GM12875 (cell line): ENCODE measurements around the gene PAK1IP1.
A peak's percentile ranks its signal among the peaks of the same experiment; 100 is the strongest.
"Not testable (repeated sequence)": the region's sequence is repeated elsewhere in the genome, so short reads cannot be mapped to it uniquely, and the experiment has no call there.

Experiments used
- H3K4me3 ChIP-seq: one replicate; pipeline ENCODE4 v1.5.1; 2011; ENCODE audit warnings: low read depth, low read length, control low read depth
- CTCF ChIP-seq: IDR thresholded peaks from 2 replicates; pipeline ENCODE4 v1.5.1; 2011; ENCODE audit warnings: low read depth, mild to moderate bottlenecking, control low read depth, inconsistent platforms, low read length, moderate library complexity, borderline replicate concordance; ENCODE audit not compliant: insufficient read depth

Gene PAK1IP1

GRCh38 chr6:10746915-10747250 is 52.1 kb downstream of the PAK1IP1 start:
- H3K4me3 ChIP-seq: peak overlapping the region; percentile 55
- TF ChIP-seq CTCF: no peak

GRCh38 chr6:10747251-10747972 is 52.6 kb downstream of the PAK1IP1 start, which contains the start of gene TMEM14B:
TMEM14B (plus strand) TSS chr6:10747805; CDS start chr6:10749246, 1,441 bp downstream.
- no peak for TF ChIP-seq CTCF
- H3K4me3 ChIP-seq: peak within 1 kb of the TSS; percentile 55

DNA sequence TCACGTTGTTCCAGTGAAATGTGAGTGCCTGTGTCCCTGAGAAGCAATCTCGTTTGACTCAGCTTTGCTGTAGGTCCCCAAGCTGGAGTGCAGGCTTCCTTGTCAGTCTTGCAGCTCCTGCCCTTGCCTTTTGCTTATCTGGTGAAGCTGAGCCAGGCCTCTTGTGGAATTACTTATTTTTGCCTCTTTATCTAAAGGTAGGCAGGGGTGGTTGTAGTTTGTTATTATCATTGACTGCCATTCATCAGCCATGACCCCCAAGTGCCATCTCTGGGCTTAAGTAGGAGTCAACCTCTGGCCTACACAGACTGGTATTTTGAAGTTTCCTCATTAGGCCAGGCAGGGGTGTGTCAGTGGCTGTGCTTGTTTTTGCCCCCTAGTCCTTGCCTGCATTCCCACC is 55.0 kb downstream of the PAK1IP1 start:
- no peak overlapping the region for H3K4me3 ChIP-seq

DNA sequence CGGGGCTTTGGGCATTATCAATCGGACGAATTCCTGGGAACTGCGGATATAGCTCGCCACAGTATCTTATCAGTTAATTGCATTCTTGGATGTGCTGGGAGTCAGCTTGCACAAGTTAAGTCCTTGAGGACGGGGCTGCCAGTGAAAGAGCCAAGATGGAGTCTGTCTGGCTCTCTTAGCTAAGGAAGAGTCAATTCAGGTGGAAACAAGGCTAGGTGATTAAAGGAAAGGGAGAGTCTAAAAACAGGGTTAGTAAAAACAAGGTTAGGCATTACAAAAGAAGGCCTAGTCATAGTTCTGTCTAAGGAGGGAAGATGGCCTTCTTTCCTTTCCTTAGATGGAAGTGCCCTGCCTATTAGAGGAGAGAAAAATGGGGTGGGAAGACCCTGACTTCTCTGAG is 55.8 kb downstream of the PAK1IP1 start:
- not testable (repeated sequence) for H3K4me3 ChIP-seq

More for the DNA sequence above, 55.0 kb downstream of the PAK1IP1 start:
- TF ChIP-seq CTCF: no peak

GRCh38 chr6:10751757-10752156 is 57.0 kb downstream of the PAK1IP1 start:
- H3K4me3 ChIP-seq: not testable (repeated sequence)

GRCh38 chr6:10756085-10756484 is 61.3 kb downstream of the PAK1IP1 start:
- H3K4me3 ChIP-seq: no peak overlapping the region
- no peak for TF ChIP-seq CTCF
